Prostate gland (tissue), 2 donors: ENCODE data around the gene EHBP1L1. TPM values are rescaled to one million over a fixed set of nuclear protein-coding genes. Genes with fewer than 3 reads are reported as not detected.
A peak's percentile ranks its signal among the peaks of the same experiment; 100 is the strongest.

Source experiments
- DNase-seq: peaks from one replicate; pipeline ENCODE4 v3.0.0-alpha.2; 2019; ENCODE audit warnings: low spot score
- H3K27ac ChIP-seq, 2 donors: fragments of 200-600 bp; sonication (generic); 2 replicates each; pipeline ENCODE4 v1.5.1; 2017 to 2019
- H3K27me3 ChIP-seq: fragments of 200-600 bp; sonication (generic); replicated peaks from 2 replicates; pipeline ENCODE4 v1.5.1; 2019; ENCODE audit not compliant: insufficient read depth
- H3K36me3 ChIP-seq, 2 donors: fragments of 200-600 bp; sonication (generic); 1 replicate in 1 of 2; 2 replicates in 1 of 2; pipeline versions ENCODE4 v1.5.1 to v1.8.1; 2017 to 2019
- H3K4me1 ChIP-seq: fragments of 200-600 bp; sonication (generic); replicated peaks from 2 replicates; pipeline ENCODE4 v1.5.1; 2019
- H3K4me3 ChIP-seq, 2 donors: fragments of 200-600 bp; sonication (generic); 2 replicates each; pipeline ENCODE4 v1.5.1; 2017 to 2019
- H3K9me3 ChIP-seq: fragments of 200-600 bp; sonication (generic); 2 replicates; pipeline ENCODE4 v1.5.1; 2017
- POLR2A ChIP-seq: fragments of 450-650 bp; IDR thresholded peaks from one replicate; pipeline ENCODE4 v1.6.1; 2016; ENCODE audit warnings: antibody characterized with exemption, mild to moderate bottlenecking
- POLR2AphosphoS5 ChIP-seq: sonication (generic); formaldehyde crosslinking; IDR thresholded peaks from one replicate; pipeline ENCODE4 v1.6.1; 2017; ENCODE audit warnings: antibody characterized with exemption
- WGBS: methylation state at CpG from one replicate; pipeline ENCODE4 v1.1.5; 2018; 5-methylcytosine and 5-hydroxymethylcytosine counted together
- intact Hi-C: fragments of 100-400 bp; cut with DNase I; formaldehyde crosslinking; loops from one replicate; pipeline ENCODE4 v1.14.2; 2022
- total RNA-seq, 2 donors: library from RNA; depleted of rRNA; stranded (reverse); fragments of >200 nt; gene quantifications; one replicate each; pipeline ENCODE4 v1.1.0, GENCODE V29; 2016
- TF ChIP-seq, protein P1 (sequence below), 4 experiments: fragments of 200-600 bp in 2 of 4; fragments of 450-650 bp in 2 of 4; sonication (generic) in 2 of 4; IDR thresholded peaks; 1 replicate in 3 of 4; 2 replicates in 1 of 4; pipeline ENCODE4 v1.5.1; 2016 to 2019; ENCODE audit warnings: antibody characterized with exemption in 4 of 4, mild to moderate bottlenecking in 2 of 4, moderate library complexity in 2 of 4

EHBP1L1 gene
- total RNA-seq, 2 donors from 2014 or later, result 68.2 to 98.7 TPM

- 89% methylated on average over 13 of the region's 14 CpGs for WGBS
- no peak overlapping the region for H3K4me3 ChIP-seq
- no peaks in the 10 kb centered on the region for H3K4me1 ChIP-seq
- no peak overlapping the region for H3K27ac ChIP-seq
- no peaks in the 10 kb centered on the region for H3K9me3 ChIP-seq
- peaks cover 8 to 32% of the 10 kb centered on the region in 2 donors for H3K36me3 ChIP-seq
- H3K27me3 ChIP-seq, result no peaks in the 10 kb centered on the region
- no peak for DNase-seq
- TF ChIP-seq POLR2A, result no peak
- TF ChIP-seq, protein P1, sequence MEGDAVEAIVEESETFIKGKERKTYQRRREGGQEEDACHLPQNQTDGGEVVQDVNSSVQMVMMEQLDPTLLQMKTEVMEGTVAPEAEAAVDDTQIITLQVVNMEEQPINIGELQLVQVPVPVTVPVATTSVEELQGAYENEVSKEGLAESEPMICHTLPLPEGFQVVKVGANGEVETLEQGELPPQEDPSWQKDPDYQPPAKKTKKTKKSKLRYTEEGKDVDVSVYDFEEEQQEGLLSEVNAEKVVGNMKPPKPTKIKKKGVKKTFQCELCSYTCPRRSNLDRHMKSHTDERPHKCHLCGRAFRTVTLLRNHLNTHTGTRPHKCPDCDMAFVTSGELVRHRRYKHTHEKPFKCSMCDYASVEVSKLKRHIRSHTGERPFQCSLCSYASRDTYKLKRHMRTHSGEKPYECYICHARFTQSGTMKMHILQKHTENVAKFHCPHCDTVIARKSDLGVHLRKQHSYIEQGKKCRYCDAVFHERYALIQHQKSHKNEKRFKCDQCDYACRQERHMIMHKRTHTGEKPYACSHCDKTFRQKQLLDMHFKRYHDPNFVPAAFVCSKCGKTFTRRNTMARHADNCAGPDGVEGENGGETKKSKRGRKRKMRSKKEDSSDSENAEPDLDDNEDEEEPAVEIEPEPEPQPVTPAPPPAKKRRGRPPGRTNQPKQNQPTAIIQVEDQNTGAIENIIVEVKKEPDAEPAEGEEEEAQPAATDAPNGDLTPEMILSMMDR (IDR thresholded peaks at IDR 0.05), result no peak
- no peak for TF ChIP-seq POLR2AphosphoS5
- intact Hi-C loops, result no loop called here
These were observed 58.2 kb downstream of the EHBP1L1 start for GRCh38 chr11:65634109-65634436.

DNA sequence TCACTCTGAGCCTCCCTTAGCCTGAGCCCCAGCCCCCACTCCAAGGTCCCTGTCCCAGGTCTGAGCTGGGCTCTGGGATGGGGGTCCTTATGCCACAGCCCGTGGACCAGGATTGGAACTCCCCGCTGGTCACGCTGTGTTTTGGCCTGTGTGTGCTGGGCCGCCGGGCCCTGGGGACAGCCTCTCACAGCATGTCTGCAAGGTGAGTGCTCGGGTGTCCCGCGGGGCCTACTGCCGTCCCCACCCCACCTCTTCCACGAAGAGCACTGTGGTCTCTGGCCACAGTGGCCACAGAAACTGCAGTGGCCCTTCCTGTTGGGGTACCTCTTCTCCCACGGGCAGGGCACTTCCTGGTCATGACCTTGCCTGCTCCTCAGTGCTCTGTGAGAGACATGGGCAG lies 58.6 kb downstream of the EHBP1L1 start:
- TF ChIP-seq POLR2AphosphoS5, result no peak
- TF ChIP-seq, protein P1 (IDR thresholded peaks at IDR 0.05), result no peak
- no peak for TF ChIP-seq POLR2A
- 92% methylated on average over 11 of the region's 11 CpGs for WGBS
- peaks cover 8 to 28% of the 10 kb centered on the region in 2 donors for H3K36me3 ChIP-seq
- H3K9me3 ChIP-seq, result no peaks in the 10 kb centered on the region
- no peak for DNase-seq
- no peak overlapping the region for H3K27ac ChIP-seq
- H3K4me1 ChIP-seq, result no peaks in the 10 kb centered on the region
- no peaks in the 10 kb centered on the region for H3K27me3 ChIP-seq
- intact Hi-C loops, result no loop called here
- no peak overlapping the region for H3K4me3 ChIP-seq

GRCh38 chr11:65634905-65635731 lies 59.3 kb downstream of the EHBP1L1 start:
- no peak for DNase-seq
- no peaks in the 10 kb centered on the region for H3K4me1 ChIP-seq
- TF ChIP-seq POLR2AphosphoS5 (no peak), POLR2A (no peak)
- TF ChIP-seq, protein P1 (IDR thresholded peaks at IDR 0.05), result no peak
- H3K9me3 ChIP-seq, result no peaks in the 10 kb centered on the region
- no peak overlapping the region for H3K4me3 ChIP-seq
- 95% methylated on average over 45 of the region's 46 CpGs for WGBS
- H3K27me3 ChIP-seq, result no peaks in the 10 kb centered on the region
- intact Hi-C loops, result loop anchor here (5.0 kb wide), 1 partner anchor 182 kb away; no protein-coding TSS in a partner anchor
- no peak overlapping the region for H3K27ac ChIP-seq
- H3K36me3 ChIP-seq, result peaks cover 8 to 21% of the 10 kb centered on the region in 2 donors

GRCh38 chr11:65636108-65637031 lies 60.5 kb downstream of the EHBP1L1 start:
- H3K9me3 ChIP-seq, result no peaks in the 10 kb centered on the region
- 93% methylated on average over 21 of the region's 28 CpGs for WGBS
- H3K27ac ChIP-seq, result peak overlapping the region in 1 of 2 donors; percentile 19
- no peaks in the 10 kb centered on the region for H3K27me3 ChIP-seq
- H3K4me1 ChIP-seq, result no peaks in the 10 kb centered on the region
- DNase-seq, result no peak
- peaks cover 8 to 18% of the 10 kb centered on the region in 2 donors for H3K36me3 ChIP-seq
- TF ChIP-seq POLR2AphosphoS5 (no peak), POLR2A (no peak)
- TF ChIP-seq, protein P1 (IDR thresholded peaks at IDR 0.05), result no peak
- H3K4me3 ChIP-seq, result no peak overlapping the region
- intact Hi-C loops, result loop anchor here (5.0 kb wide), 1 partner anchor 181 kb away; no protein-coding TSS in a partner anchor
